ENCODE measurements around the gene BAZ1B. TPM values are rescaled to one million over a fixed set of nuclear protein-coding genes. Genes with fewer than 3 reads are reported as not detected.

The BAZ1B gene
- total RNA-seq, 1 experiment from 2014 or later: 107 TPM

- ChIA-PET POLR2A (interaction anchor here (0.6 kb wide), 1 partner anchor 32 kb away, joined by 6 read pairs; no protein-coding TSS in a partner anchor), CTCF (no interaction called here)
- intact Hi-C loops (cut with micrococcal nuclease; ENCODE audit: unreplicated experiment): loop anchor here (5.0 kb wide), 1 partner anchor 37 kb away; the partner anchor contains the start of gene BCL7B
Observed at GRCh38 chr7:73519867-73520672, 2.0 kb downstream of the BAZ1B start.

GRCh38 chr7:73518470-73518869, 3.6 kb downstream of the BAZ1B start:
- no peaks in the 10 kb centered on the region for H3K9me3 ChIP-seq (ENCODE audit: control insufficient read depth, insufficient read depth, low read depth, low read length)
- CTCF ChIA-PET: interaction anchor here (0.7 to 1.3 kb wide), 2 partner anchors 83 to 207 kb away, joined by 3 to 4 read pairs; no protein-coding TSS in a partner anchor
- peaks cover 16% of the 10 kb centered on the region for H3K4me1 ChIP-seq (ENCODE audit: control insufficient read depth, insufficient read depth, low read length)
- peak overlapping the region; percentile 96; the same call in 1 of the 2 replicates for H3K27ac ChIP-seq (ENCODE audit: low read length)
- POLR2A ChIA-PET: interaction anchor here (0.6 kb wide), 2 partner anchors 180 to 197 kb away, joined by 3 to 4 read pairs; no protein-coding TSS in a partner anchor
- in situ Hi-C loops (cut with HindIII; ENCODE audit: low pct_unique_long_range_greater_than_20kb, low sequenced_read_pairs): no loop called here
- H3K4me3 ChIP-seq (ENCODE audit: low read depth in 2 of 2, low read length in 2 of 2): peak overlapping the region in 1 of 2 experiments; percentile 89; a peak in 2 of 4 replicates
- DNase-seq (ENCODE audit: low read depth, low spot score) (no peak), ATAC-seq (no peak)
- intact Hi-C loops (cut with micrococcal nuclease; ENCODE audit: unreplicated experiment): no loop called here
- H3K27me3 ChIP-seq (ENCODE audit: control insufficient read depth, insufficient read depth, low read length): no peaks in the 10 kb centered on the region
- BruUV-seq (replicated peaks): no TSS peak
- peaks cover 12% of the 10 kb centered on the region for H3K36me3 ChIP-seq (ENCODE audit: control insufficient read depth, insufficient read depth, low read length)
- TF ChIP-seq POLR2AphosphoS5 (IDR thresholded peaks at IDR 0.05; ENCODE audit: low read depth, low read length): no peak
- no peak for TF ChIP-seq CTCF (IDR thresholded peaks at IDR 0.05)
- TF ChIP-seq SIN3A (IDR thresholded peaks at IDR 0.05; ENCODE audit: borderline replicate concordance, insufficient read depth, low read depth, low read length): no peak
- TF ChIP-seq TCF7L2 (IDR thresholded peaks at IDR 0.05; ENCODE audit: low read depth, low read length): no peak
- TF ChIP-seq REST (IDR thresholded peaks at IDR 0.05; ENCODE audit: insufficient read depth in 1 of 2, low read depth in 2 of 2, low read length in 1 of 2): no peak

More at GRCh38 chr7:73519867-73520672, 2.0 kb downstream of the BAZ1B start:
- BruUV-seq (replicated peaks): no TSS peak
- Histone ChIP-seq H3K9me3 (ENCODE audit: control insufficient read depth, insufficient read depth, low read depth, low read length) (no peaks in the 10 kb centered on the region), H3K27ac (ENCODE audit: low read length) (peak overlapping the region; percentile 96), H3K27me3 (ENCODE audit: control insufficient read depth, insufficient read depth, low read length) (no peaks in the 10 kb centered on the region), H3K36me3 (ENCODE audit: control insufficient read depth, insufficient read depth, low read length) (peaks cover 12% of the 10 kb centered on the region), H3K4me1 (ENCODE audit: control insufficient read depth, insufficient read depth, low read length) (peaks cover 20% of the 10 kb centered on the region), H3K4me3 (ENCODE audit: low read depth in 2 of 2, low read length in 2 of 2) (peak overlapping the region; percentile 89 to 90)
- ATAC-seq: no peak
- in situ Hi-C loops (cut with HindIII; ENCODE audit: low pct_unique_long_range_greater_than_20kb, low sequenced_read_pairs): no loop called here
- no peak for DNase-seq (ENCODE audit: low read depth, low spot score)
- TF ChIP-seq CTCF (IDR thresholded peaks at IDR 0.05) (no peak), REST (IDR thresholded peaks at IDR 0.05; ENCODE audit: insufficient read depth in 1 of 2, low read depth in 2 of 2, low read length in 1 of 2) (no peak), SIN3A (IDR thresholded peaks at IDR 0.05; ENCODE audit: borderline replicate concordance, insufficient read depth, low read depth, low read length) (no peak)
